BLaER1 treated with 17β-estradiol and CSF1 and Interleukin-3, amounts not matched to agents 10 nM and 100 nM (cell line): ENCODE results near the gene KLF7.
A peak's percentile ranks its signal among the peaks of the same experiment; 100 is the strongest.
"Not testable (repeated sequence)": the region's sequence is repeated elsewhere in the genome, so short reads cannot be mapped to it uniquely, and the experiment has no call there.

Source experiments
- H3K27ac ChIP-seq, 11 experiments: shearing (Covaris generic); formaldehyde crosslinking; 2 replicates each; pipeline ENCODE4 v1.8.1; 2022
- H3K27me3 ChIP-seq, 11 experiments: shearing (Covaris generic); formaldehyde crosslinking; 2 replicates each; pipeline ENCODE4 v1.8.1; 2022
- H3K36me3 ChIP-seq, 11 experiments: shearing (Covaris generic); formaldehyde crosslinking; 2 replicates each; pipeline ENCODE4 v1.8.1; 2022
- H3K4me1 ChIP-seq, 10 experiments: shearing (Covaris generic); formaldehyde crosslinking; 2 replicates each; pipeline ENCODE4 v1.8.1; 2022
- H3K4me2 ChIP-seq, 11 experiments: shearing (Covaris generic); formaldehyde crosslinking; 2 replicates each; pipeline ENCODE4 v1.8.1; 2022
- H3K4me3 ChIP-seq, 10 experiments: shearing (Covaris generic); formaldehyde crosslinking; 2 replicates each; pipeline ENCODE4 v1.8.1; 2022
- H3K9ac ChIP-seq, 11 experiments: shearing (Covaris generic); formaldehyde crosslinking; 2 replicates each; pipeline ENCODE4 v1.8.1; 2022
- H3K9me3 ChIP-seq, 11 experiments: shearing (Covaris generic); formaldehyde crosslinking; replicated peaks in 1 of 11; 2 replicates each; pipeline ENCODE4 v1.8.1; 2022
- H4K20me1 ChIP-seq, 11 experiments: shearing (Covaris generic); formaldehyde crosslinking; 2 replicates each; pipeline ENCODE4 v1.8.1; 2022
- Cebpa-rat ChIP-seq, 11 experiments: shearing (Covaris generic); IDR thresholded peaks; 2 replicates each; pipeline ENCODE4 v1.8.1; 2022

Gene KLF7

GRCh38 chr2:207042841-207043240, 122.9 kb downstream of the KLF7 start:
- TF ChIP-seq Cebpa-rat (IDR thresholded peaks at IDR 0.05) = no peak
- Histone ChIP-seq H3K9ac (no peak overlapping the region), H3K4me3 (no peak overlapping the region), H3K36me3 (no peaks in the 10 kb centered on the region), H3K27me3 (no peaks in the 10 kb centered on the region), H3K27ac (no peak overlapping the region), H3K4me1 (peaks cover 0 to 30% (median 11%) of the 10 kb centered on the region in 10 experiments; a peak in 17 of 20 replicates), H4K20me1 (no peaks in the 10 kb centered on the region), H3K4me2 (no peak overlapping the region), H3K9me3 (no peaks in the 10 kb centered on the region)

GRCh38 chr2:207041786-207042554, 123.8 kb downstream of the KLF7 start:
- H3K4me3 ChIP-seq = no peak overlapping the region
- H3K9ac ChIP-seq = no peak overlapping the region
- H3K4me2 ChIP-seq = no peak overlapping the region
- no peaks in the 10 kb centered on the region for H3K27me3 ChIP-seq
- no peaks in the 10 kb centered on the region for H3K9me3 ChIP-seq
- H3K36me3 ChIP-seq = no peaks in the 10 kb centered on the region
- H3K27ac ChIP-seq = no peak overlapping the region
- peaks cover 0 to 30% (median 8%) of the 10 kb centered on the region in 10 experiments; a peak in 17 of 20 replicates for H3K4me1 ChIP-seq
- H4K20me1 ChIP-seq = no peaks in the 10 kb centered on the region
- no peak for TF ChIP-seq Cebpa-rat (IDR thresholded peaks at IDR 0.05)

- Histone ChIP-seq H4K20me1 (no peaks in the 10 kb centered on the region), H3K36me3 (no peaks in the 10 kb centered on the region), H3K4me3 (no peak overlapping the region), H3K27ac (no peak overlapping the region), H3K4me2 (no peak overlapping the region), H3K27me3 (no peaks in the 10 kb centered on the region), H3K9me3 (no peaks in the 10 kb centered on the region), H3K4me1 (peaks cover 0 to 23% (median 1%) of the 10 kb centered on the region in 10 experiments; a peak in 11 of 20 replicates), H3K9ac (no peak overlapping the region)
- no peak for TF ChIP-seq Cebpa-rat (IDR thresholded peaks at IDR 0.05)
Observed at GRCh38 chr2:207041279-207041678, 124.5 kb downstream of the KLF7 start.

GRCh38 chr2:207040696-207041095, 125.1 kb downstream of the KLF7 start:
- Histone ChIP-seq H3K4me3 (no peak overlapping the region), H3K27ac (no peak overlapping the region), H4K20me1 (no peaks in the 10 kb centered on the region), H3K27me3 (no peaks in the 10 kb centered on the region), H3K9ac (no peak overlapping the region), H3K36me3 (no peaks in the 10 kb centered on the region), H3K4me2 (0 out of 22 replicates have a peak overlapping the region, but pooled peaks of 1 of the 11 experiments have one; percentile 21), H3K9me3 (no peaks in the 10 kb centered on the region), H3K4me1 (peaks cover 0 to 17% (median 0%) of the 10 kb centered on the region in 10 experiments; a peak in 5 of 20 replicates)
- TF ChIP-seq Cebpa-rat (IDR thresholded peaks at IDR 0.05) = no peak

- H3K9ac ChIP-seq = no peak overlapping the region
- peaks cover 0 to 13% (median 0%) of the 10 kb centered on the region in 10 experiments; a peak in 4 of 20 replicates for H3K4me1 ChIP-seq
- peaks cover 0 to 2% (median 0%) of the 10 kb centered on the region in 11 experiments; a peak in 3 of 22 replicates for H3K9me3 ChIP-seq
- H3K27me3 ChIP-seq = no peaks in the 10 kb centered on the region
- no peaks in the 10 kb centered on the region for H3K36me3 ChIP-seq
- H3K27ac ChIP-seq = no peak overlapping the region
- H3K4me2 ChIP-seq = no peak overlapping the region
- H3K4me3 ChIP-seq = no peak overlapping the region
- H4K20me1 ChIP-seq = no peaks in the 10 kb centered on the region
- no peak for TF ChIP-seq Cebpa-rat (IDR thresholded peaks at IDR 0.05)
Observed at GRCh38 chr2:207039225-207039624, 126.5 kb downstream of the KLF7 start.

- Histone ChIP-seq H3K4me2 (peak overlapping the region in 2 of 11 experiments; percentile 25 to 39; a peak in 3 of 22 replicates), H3K27ac (no peak overlapping the region), H3K27me3 (no peaks in the 10 kb centered on the region), H3K9me3 (peaks cover 7 to 12% (median 7%) of the 10 kb centered on the region in 11 experiments; a peak in 20 of 22 replicates), H3K4me1 (peaks cover 0 to 13% (median 0%) of the 10 kb centered on the region in 10 experiments; a peak in 4 of 20 replicates), H3K9ac (no peak overlapping the region), H3K36me3 (no peaks in the 10 kb centered on the region), H4K20me1 (no peaks in the 10 kb centered on the region), H3K4me3 (no peak overlapping the region)
- TF ChIP-seq Cebpa-rat (IDR thresholded peaks at IDR 0.05) = no peak
Observed at GRCh38 chr2:207038299-207038698, 127.4 kb downstream of the KLF7 start.

- no peak for TF ChIP-seq Cebpa-rat (IDR thresholded peaks at IDR 0.05)
- Histone ChIP-seq H3K9me3 (peaks cover 11 to 16% (median 11%) of the 10 kb centered on the region in 11 experiments; a peak in 20 of 22 replicates), H4K20me1 (no peaks in the 10 kb centered on the region), H3K4me2 (peak overlapping the region in 2 of 11 experiments; percentile 25 to 39; a peak in 3 of 22 replicates), H3K9ac (no peak overlapping the region), H3K4me3 (no peak overlapping the region), H3K36me3 (no peaks in the 10 kb centered on the region), H3K27me3 (no peaks in the 10 kb centered on the region), H3K27ac (no peak overlapping the region), H3K4me1 (peaks cover 0 to 13% (median 0%) of the 10 kb centered on the region in 10 experiments; a peak in 4 of 20 replicates)
Observed at GRCh38 chr2:207037896-207038295, 127.9 kb downstream of the KLF7 start.

GRCh38 chr2:207037023-207037422, 128.7 kb downstream of the KLF7 start:
- not testable (repeated sequence) for H4K20me1 ChIP-seq, H3K27me3 ChIP-seq, H3K4me2 ChIP-seq, H3K9ac ChIP-seq, H3K36me3 ChIP-seq, H3K27ac ChIP-seq, H3K4me3 ChIP-seq
- Histone ChIP-seq H3K4me1 (peaks cover 0 to 13% (median 0%) of the 10 kb centered on the region in 10 experiments; a peak in 4 of 20 replicates), H3K9me3 (peaks cover 11 to 21% (median 12%) of the 10 kb centered on the region in 11 experiments; a peak in 20 of 22 replicates)

- Histone ChIP-seq H3K4me2 (no peak overlapping the region), H3K27me3 (no peaks in the 10 kb centered on the region), H4K20me1 (no peaks in the 10 kb centered on the region), H3K27ac (no peak overlapping the region), H3K9ac (no peak overlapping the region), H3K4me3 (no peak overlapping the region), H3K4me1 (peaks cover 0 to 12% (median 0%) of the 10 kb centered on the region in 10 experiments; a peak in 4 of 20 replicates), H3K36me3 (no peaks in the 10 kb centered on the region), H3K9me3 (peaks cover 11 to 21% (median 12%) of the 10 kb centered on the region in 11 experiments; a peak in 20 of 22 replicates)
- no peak for TF ChIP-seq Cebpa-rat (IDR thresholded peaks at IDR 0.05)
Observed at GRCh38 chr2:207035875-207036274, 129.9 kb downstream of the KLF7 start.
